ENCODE data around the gene CACNA1I. TPM values are rescaled to one million over a fixed set of nuclear protein-coding genes. Genes with fewer than 3 reads are reported as not detected.

Gene CACNA1I
- total and polyA plus RNA-seq, 10 donors: 0.24 to 4.1 (median 1.1) TPM

- Histone ChIP-seq H3K4me1 (peaks cover 0 to 8% (median 0%) of the 10 kb centered on the region in 6 donors), H3K4me3 (no peak overlapping the region), H3K9me3 (no peaks in the 10 kb centered on the region), H3K27ac (no peak overlapping the region), H3K36me3 (no peaks in the 10 kb centered on the region), H3K27me3 (replicated peaks in 1 of 7) (peaks cover 0 to 97% (median 20%) of the 10 kb centered on the region in 7 donors)
- no peak for DNase-seq
- intact Hi-C loops (cut with DNase I; ENCODE audit: low total_unique reads): no loop called here
- TF ChIP-seq POLR2A (IDR thresholded peaks at IDR 0.05) (no peak), POLR2AphosphoS5 (IDR thresholded peaks at IDR 0.05) (no peak), CTCF (IDR thresholded peaks at IDR 0.05 in 8 of 11, conservative IDR thresholded peaks at IDR 0.05 in 3 of 11) (no peak)
- WGBS, 5 donors: 58 to 67% (median 64%) methylated on average over 28 of the region's 28 CpGs
These were observed 53.3 kb downstream of the CACNA1I start for GRCh38 chr22:39623603-39624500.

GRCh38 chr22:39624501-39624821, 53.9 kb downstream of the CACNA1I start:
- intact Hi-C loops (cut with DNase I; ENCODE audit: low total_unique reads): no loop called here

GRCh38 chr22:39625569-39626537, 55.3 kb downstream of the CACNA1I start:
- Histone ChIP-seq H3K4me3 (no peak overlapping the region), H3K36me3 (no peaks in the 10 kb centered on the region), H3K4me1 (peaks cover 0 to 8% (median 0%) of the 10 kb centered on the region in 6 donors), H3K27ac (no peak overlapping the region), H3K27me3 (replicated peaks in 1 of 7) (peaks cover 0 to 95% (median 18%) of the 10 kb centered on the region in 7 donors), H3K9me3 (no peaks in the 10 kb centered on the region)
- DNase-seq: no peak
- no peak for TF ChIP-seq POLR2A (IDR thresholded peaks at IDR 0.05)
- WGBS, 5 donors: 63 to 73% (median 66%) methylated on average over 22 of the region's 22 CpGs
- intact Hi-C loops (cut with DNase I; ENCODE audit: low total_unique reads): no loop called here

More at GRCh38 chr22:39624501-39624821, 53.9 kb downstream of the CACNA1I start:
- no peak for TF ChIP-seq CTCF (IDR thresholded peaks at IDR 0.05 in 8 of 11, conservative IDR thresholded peaks at IDR 0.05 in 3 of 11)
- H3K4me1 ChIP-seq: peaks cover 0 to 8% (median 0%) of the 10 kb centered on the region in 6 donors
- no peak for DNase-seq
- H3K27ac ChIP-seq: no peak overlapping the region
- WGBS, 5 donors: 31 to 50% (median 38%) methylated on average over 6 to 7 of the region's 7 CpGs
- no peaks in the 10 kb centered on the region for H3K9me3 ChIP-seq
- peaks cover 0 to 96% (median 18%) of the 10 kb centered on the region in 7 donors for H3K27me3 ChIP-seq (replicated peaks in 1 of 7)
- no peak overlapping the region for H3K4me3 ChIP-seq
- no peaks in the 10 kb centered on the region for H3K36me3 ChIP-seq

- Histone ChIP-seq H3K9me3 (no peaks in the 10 kb centered on the region), H3K4me3 (no peak overlapping the region), H3K36me3 (no peaks in the 10 kb centered on the region), H3K4me1 (peaks cover 0 to 8% (median 0%) of the 10 kb centered on the region in 6 donors), H3K27ac (no peak overlapping the region), H3K27me3 (replicated peaks in 1 of 7) (peaks cover 0 to 85% (median 8%) of the 10 kb centered on the region in 7 donors)
- WGBS, 5 donors: 47 to 67% (median 56%) methylated on average over 11 to 14 of the region's 14 CpGs
- no peak for DNase-seq
- no peak for TF ChIP-seq CTCF (IDR thresholded peaks at IDR 0.05 in 8 of 11, conservative IDR thresholded peaks at IDR 0.05 in 3 of 11)
- TF ChIP-seq POLR2A (IDR thresholded peaks at IDR 0.05): no peak
- TF ChIP-seq POLR2AphosphoS5 (IDR thresholded peaks at IDR 0.05): no peak
- intact Hi-C loops (cut with DNase I; ENCODE audit: low total_unique reads): no loop called here
These were observed 56.7 kb downstream of the CACNA1I start for GRCh38 chr22:39627208-39627607.

Measured in spleen (tissue), 11 donors.